Mesothelial cell of epicardium (in vitro differentiated cells): Measurements from ENCODE around the gene PPP2R5B. TPM values are rescaled to one million over a fixed set of nuclear protein-coding genes. Genes with fewer than 3 reads are reported as not detected.

Source experiments
- DNase-seq, 2 experiments: peaks; one replicate each; pipeline ENCODE4 v3.0.0; 2021; ENCODE audit warnings: low spot score in 2 of 2; ENCODE audit not compliant: unreplicated experiment in 2 of 2
- H3K27ac Mint-ChIP-seq: 2 replicates; pipeline ENCODE4 v1.8.0; 2021; ENCODE audit warnings: mixed read lengths
- H3K27me3 Mint-ChIP-seq: 2 replicates; pipeline ENCODE4 v1.8.0; 2021; ENCODE audit warnings: low read depth, mixed read lengths
- H3K36me3 Mint-ChIP-seq: 2 replicates; pipeline ENCODE4 v1.8.0; 2021; ENCODE audit warnings: mixed read lengths
- H3K4me1 Mint-ChIP-seq: 2 replicates; pipeline ENCODE4 v1.8.0; 2021; ENCODE audit warnings: mixed read lengths
- H3K4me3 Mint-ChIP-seq: 2 replicates; pipeline ENCODE4 v1.8.0; 2021; ENCODE audit warnings: mild to moderate bottlenecking, moderate library complexity, mixed read lengths
- H3K9me3 Mint-ChIP-seq: 2 replicates; pipeline ENCODE4 v1.8.0; 2021; ENCODE audit warnings: mixed read lengths
- total RNA-seq: library from RNA; stranded (reverse); gene quantifications from 3 replicates; pipeline ENCODE4 v1.2.1, GENCODE V29; 2021
- TF ChIP-seq, protein P1 (sequence below): fragments of 200-600 bp; sonication (generic); IDR thresholded peaks from one replicate; pipeline ENCODE4 v1.5.0; 2021; ENCODE audit warnings: antibody characterized with exemption; ENCODE audit not compliant: unreplicated experiment

The PPP2R5B gene
- total RNA-seq, 1 donor from 2014 or later = 13.5 TPM

DNA sequence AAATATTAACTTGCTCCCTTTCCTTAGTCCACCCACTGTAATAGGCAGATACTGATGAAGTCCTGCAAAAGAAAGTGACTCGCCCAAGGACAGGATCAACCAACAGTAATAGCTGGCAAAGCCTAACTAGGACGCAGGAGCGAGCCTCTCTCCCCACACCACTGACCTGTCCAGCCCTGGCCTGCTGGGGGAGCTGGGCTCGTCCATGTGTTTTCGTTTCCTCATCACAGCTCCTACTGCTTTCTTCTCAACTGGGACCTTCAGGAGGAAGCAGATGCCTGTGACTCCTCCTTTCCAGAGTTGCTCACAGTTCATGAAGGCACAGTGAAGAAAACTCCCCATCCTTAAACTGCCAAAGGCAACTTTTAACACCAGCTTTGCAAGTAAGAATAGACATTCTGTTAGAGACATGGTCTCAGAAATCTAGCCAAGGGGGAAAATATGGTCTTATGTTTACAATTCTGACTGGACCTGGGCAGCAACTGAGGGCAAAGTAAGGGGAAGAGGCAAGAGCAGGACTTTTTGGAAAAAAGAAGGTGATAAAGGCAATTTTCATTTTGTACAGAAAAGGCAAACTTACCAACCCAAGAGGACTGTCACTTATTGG is 22.8 kb downstream of the PPP2R5B start:
- TF ChIP-seq, protein P1, sequence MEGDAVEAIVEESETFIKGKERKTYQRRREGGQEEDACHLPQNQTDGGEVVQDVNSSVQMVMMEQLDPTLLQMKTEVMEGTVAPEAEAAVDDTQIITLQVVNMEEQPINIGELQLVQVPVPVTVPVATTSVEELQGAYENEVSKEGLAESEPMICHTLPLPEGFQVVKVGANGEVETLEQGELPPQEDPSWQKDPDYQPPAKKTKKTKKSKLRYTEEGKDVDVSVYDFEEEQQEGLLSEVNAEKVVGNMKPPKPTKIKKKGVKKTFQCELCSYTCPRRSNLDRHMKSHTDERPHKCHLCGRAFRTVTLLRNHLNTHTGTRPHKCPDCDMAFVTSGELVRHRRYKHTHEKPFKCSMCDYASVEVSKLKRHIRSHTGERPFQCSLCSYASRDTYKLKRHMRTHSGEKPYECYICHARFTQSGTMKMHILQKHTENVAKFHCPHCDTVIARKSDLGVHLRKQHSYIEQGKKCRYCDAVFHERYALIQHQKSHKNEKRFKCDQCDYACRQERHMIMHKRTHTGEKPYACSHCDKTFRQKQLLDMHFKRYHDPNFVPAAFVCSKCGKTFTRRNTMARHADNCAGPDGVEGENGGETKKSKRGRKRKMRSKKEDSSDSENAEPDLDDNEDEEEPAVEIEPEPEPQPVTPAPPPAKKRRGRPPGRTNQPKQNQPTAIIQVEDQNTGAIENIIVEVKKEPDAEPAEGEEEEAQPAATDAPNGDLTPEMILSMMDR = no peak
- Mint-ChIP-seq H3K27me3 (peaks cover 44% of the 10 kb centered on the region), H3K27ac (no peak overlapping the region), H3K4me3 (no peak overlapping the region), H3K36me3 (no peaks in the 10 kb centered on the region), H3K9me3 (no peaks in the 10 kb centered on the region), H3K4me1 (no peaks in the 10 kb centered on the region)
- no peak for DNase-seq

GRCh38 chr11:64951529-64951928 is 27.0 kb downstream of the PPP2R5B start:
- no peaks in the 10 kb centered on the region for H3K9me3 Mint-ChIP-seq
- H3K27me3 Mint-ChIP-seq = peaks cover 34% of the 10 kb centered on the region
- no peak for DNase-seq
- H3K27ac Mint-ChIP-seq = no peak overlapping the region
- H3K4me3 Mint-ChIP-seq = no peak overlapping the region
- H3K4me1 Mint-ChIP-seq = no peaks in the 10 kb centered on the region
- TF ChIP-seq, protein P1 = no peak
- H3K36me3 Mint-ChIP-seq = no peaks in the 10 kb centered on the region

- no peaks in the 10 kb centered on the region for H3K36me3 Mint-ChIP-seq
- no peaks in the 10 kb centered on the region for H3K4me1 Mint-ChIP-seq
- TF ChIP-seq, protein P1 = no peak
- H3K27me3 Mint-ChIP-seq = peaks cover 27% of the 10 kb centered on the region
- H3K9me3 Mint-ChIP-seq = no peaks in the 10 kb centered on the region
- DNase-seq = no peak
- no peak overlapping the region for H3K27ac Mint-ChIP-seq
- no peak overlapping the region for H3K4me3 Mint-ChIP-seq
These were observed 29.7 kb downstream of the PPP2R5B start for GRCh38 chr11:64954201-64954600.

DNA sequence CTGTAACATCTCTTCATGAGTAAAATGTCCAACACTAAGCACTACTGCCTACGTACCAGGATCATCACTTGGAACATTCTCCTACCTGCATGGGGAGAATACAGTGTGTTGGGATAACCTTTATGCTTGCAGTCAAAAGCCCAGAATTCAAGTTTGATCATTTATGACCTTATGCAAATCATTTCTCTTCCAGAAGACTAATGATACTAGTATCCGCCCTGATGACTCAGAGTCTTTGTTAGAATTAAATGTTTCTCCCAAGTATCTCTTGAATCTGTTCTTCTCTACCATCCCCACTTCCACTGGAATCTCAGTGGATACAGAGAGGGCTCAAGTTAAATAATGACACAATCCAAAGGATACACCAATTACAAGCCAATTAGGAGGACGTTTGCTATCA is 35.0 kb downstream of the PPP2R5B start:
- Mint-ChIP-seq H3K36me3 (no peaks in the 10 kb centered on the region), H3K27ac (no peak overlapping the region), H3K9me3 (no peaks in the 10 kb centered on the region), H3K27me3 (peaks cover 10% of the 10 kb centered on the region), H3K4me1 (no peaks in the 10 kb centered on the region), H3K4me3 (no peak overlapping the region)
- TF ChIP-seq, protein P1 = no peak
- no peak for DNase-seq

GRCh38 chr11:64960719-64961118 is 36.2 kb downstream of the PPP2R5B start:
- Mint-ChIP-seq H3K27ac (no peak overlapping the region), H3K4me1 (no peaks in the 10 kb centered on the region), H3K27me3 (peaks cover 7% of the 10 kb centered on the region), H3K9me3 (no peaks in the 10 kb centered on the region), H3K4me3 (no peak overlapping the region), H3K36me3 (no peaks in the 10 kb centered on the region)
- no peak for DNase-seq
- TF ChIP-seq, protein P1 = no peak

DNA sequence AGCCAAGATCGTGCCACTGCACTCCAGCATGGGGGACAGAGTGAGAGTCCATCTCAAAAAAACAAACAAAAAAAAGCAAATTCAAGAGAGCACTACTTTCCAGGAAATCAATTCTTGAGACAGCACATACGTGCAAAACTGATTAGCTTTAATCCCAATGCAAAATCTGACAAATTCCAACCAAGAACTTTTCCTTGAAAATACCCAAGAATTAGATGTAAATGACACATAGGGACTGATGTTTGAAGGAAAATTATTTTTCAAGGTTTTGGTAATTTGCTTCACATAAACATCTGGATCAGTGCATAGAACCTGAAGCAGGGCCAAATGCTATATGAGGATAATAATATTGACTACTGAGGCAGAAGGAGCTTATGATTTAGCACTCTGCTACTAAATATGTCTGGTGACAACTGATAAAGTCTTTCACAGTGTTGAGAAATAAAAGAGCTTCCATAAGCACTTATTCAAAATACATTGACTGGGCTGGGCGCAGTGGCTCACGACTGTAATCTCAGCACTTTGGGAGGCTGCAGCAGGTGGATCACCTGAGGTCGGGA is 38.7 kb downstream of the PPP2R5B start:
- Mint-ChIP-seq H3K4me3 (no peak overlapping the region), H3K27ac (no peak overlapping the region), H3K4me1 (no peaks in the 10 kb centered on the region), H3K9me3 (no peaks in the 10 kb centered on the region), H3K36me3 (no peaks in the 10 kb centered on the region), H3K27me3 (peaks cover 7% of the 10 kb centered on the region)
- no peak for DNase-seq
- TF ChIP-seq, protein P1 = no peak
